Gastroesophageal sphincter (tissue), 3 donors: ENCODE measurements around the gene CYP1A1.

ENCODE experiments used
- CTCF ChIP-seq, 4 experiments: fragments of 200-600 bp in 2 of 4; fragments of 450-650 bp in 2 of 4; sonication (generic) in 1 of 4; IDR thresholded peaks; one replicate each; pipeline ENCODE4 v1.5.1; 2017 to 2019; ENCODE audit warnings: antibody characterized with exemption in 4 of 4, mild to moderate bottlenecking in 2 of 4, moderate library complexity in 2 of 4
- POLR2A ChIP-seq, 2 donors: fragments of 450-650 bp; IDR thresholded peaks; one replicate each; pipeline ENCODE4 v1.6.1; 2017; ENCODE audit warnings: antibody characterized with exemption in 2 of 2, mild to moderate bottlenecking in 2 of 2, moderate library complexity in 1 of 2

DNA sequence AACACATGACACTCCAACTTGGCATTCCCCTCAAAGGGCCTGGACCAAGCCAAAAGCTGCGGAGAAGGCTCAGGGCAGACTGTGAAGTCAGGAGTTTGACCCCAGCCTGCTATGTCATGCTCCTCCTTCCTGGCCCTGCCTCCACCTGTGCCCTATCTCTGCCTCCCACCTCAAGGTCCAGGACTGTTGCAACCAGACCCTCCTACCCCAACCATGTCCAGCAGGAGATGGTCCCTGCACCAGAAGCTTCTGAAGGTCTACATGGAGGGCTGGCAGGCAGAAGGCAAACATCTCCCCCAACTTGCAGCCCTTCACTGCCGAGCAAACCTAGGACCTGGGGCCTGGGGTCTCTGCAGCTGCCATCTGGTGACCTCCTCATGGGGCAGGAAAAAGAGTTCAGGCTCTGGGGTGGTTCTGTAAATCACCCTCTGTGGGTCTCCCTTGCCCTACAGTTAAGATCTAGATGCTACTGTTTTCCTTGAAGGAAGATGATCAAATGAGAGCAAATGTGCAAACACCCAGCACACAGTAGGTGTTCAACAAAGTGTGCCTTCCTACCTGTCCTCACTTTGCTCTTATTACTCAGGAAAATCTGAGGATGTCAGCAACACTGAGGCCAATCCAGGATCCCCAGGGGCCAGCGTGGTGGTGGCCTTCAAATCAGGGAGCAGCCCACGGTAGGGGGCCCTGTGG, 45.0 kb upstream of the CYP1A1 start:
- TF ChIP-seq POLR2A (IDR thresholded peaks at IDR 0.05) (no peak), CTCF (IDR thresholded peaks at IDR 0.05) (no peak)
